ENCODE results near the gene ORM1. TPM values are rescaled to one million over a fixed set of nuclear protein-coding genes. Genes with fewer than 3 reads are reported as not detected.

Gene ORM1
- total RNA-seq, 1 experiment from 2014 or later: not detected

DNA sequence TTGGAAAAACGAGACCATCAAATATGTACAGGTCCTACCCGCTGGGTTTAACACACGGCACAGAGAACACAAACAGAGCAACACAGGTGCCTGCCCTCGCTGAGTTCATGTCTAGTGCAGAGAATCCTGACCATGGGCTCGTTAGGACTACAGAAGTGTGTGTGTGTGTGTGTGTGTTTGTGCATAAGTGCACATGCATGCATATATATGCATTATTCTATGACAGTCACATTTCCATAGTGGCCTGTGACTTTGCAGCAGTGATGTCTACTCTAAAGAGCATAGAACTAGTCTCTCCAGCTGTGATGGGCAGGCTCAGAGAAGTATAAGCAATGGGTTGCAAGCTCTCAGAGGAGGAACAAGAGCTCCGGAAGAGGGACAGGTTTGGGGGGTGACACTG, 34.5 kb downstream of the ORM1 start:
- BruUV-seq (replicated peaks): no TSS peak
- TF ChIP-seq, protein P1, sequence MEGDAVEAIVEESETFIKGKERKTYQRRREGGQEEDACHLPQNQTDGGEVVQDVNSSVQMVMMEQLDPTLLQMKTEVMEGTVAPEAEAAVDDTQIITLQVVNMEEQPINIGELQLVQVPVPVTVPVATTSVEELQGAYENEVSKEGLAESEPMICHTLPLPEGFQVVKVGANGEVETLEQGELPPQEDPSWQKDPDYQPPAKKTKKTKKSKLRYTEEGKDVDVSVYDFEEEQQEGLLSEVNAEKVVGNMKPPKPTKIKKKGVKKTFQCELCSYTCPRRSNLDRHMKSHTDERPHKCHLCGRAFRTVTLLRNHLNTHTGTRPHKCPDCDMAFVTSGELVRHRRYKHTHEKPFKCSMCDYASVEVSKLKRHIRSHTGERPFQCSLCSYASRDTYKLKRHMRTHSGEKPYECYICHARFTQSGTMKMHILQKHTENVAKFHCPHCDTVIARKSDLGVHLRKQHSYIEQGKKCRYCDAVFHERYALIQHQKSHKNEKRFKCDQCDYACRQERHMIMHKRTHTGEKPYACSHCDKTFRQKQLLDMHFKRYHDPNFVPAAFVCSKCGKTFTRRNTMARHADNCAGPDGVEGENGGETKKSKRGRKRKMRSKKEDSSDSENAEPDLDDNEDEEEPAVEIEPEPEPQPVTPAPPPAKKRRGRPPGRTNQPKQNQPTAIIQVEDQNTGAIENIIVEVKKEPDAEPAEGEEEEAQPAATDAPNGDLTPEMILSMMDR (IDR thresholded peaks at IDR 0.05; ENCODE audit: unreplicated experiment): no peak

DNA sequence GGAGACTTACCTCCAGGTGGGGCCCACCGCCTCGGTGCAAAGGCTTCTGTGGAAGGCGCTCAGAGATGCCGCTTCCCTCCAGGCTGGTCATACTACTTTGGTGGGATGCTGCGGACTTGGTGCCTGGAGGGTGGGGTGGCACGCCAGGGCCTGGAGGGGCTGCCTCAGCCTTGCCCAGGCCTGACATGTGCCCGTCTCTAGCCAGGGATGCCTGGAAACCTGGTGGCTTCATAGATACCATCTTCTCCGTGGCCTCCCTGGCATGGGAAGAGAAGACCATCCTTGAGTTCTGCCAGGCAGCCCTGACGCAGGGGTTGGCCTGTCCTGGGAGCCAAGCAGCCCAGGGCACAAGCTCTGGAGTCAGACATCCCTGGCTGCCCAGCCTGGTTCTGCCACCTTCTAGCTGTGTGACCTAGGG, 35.0 kb downstream of the ORM1 start:
- Mint-ChIP-seq H3K4me3 (ENCODE audit: unreplicated experiment) (no peak overlapping the region), H3K4me1 (ENCODE audit: insufficient read depth, unreplicated experiment) (no peaks in the 10 kb centered on the region), H3K9me3 (ENCODE audit: unreplicated experiment) (no peaks in the 10 kb centered on the region), H3K27ac (ENCODE audit: low read depth, unreplicated experiment) (no peak overlapping the region), H3K36me3 (ENCODE audit: insufficient read depth, unreplicated experiment) (peaks cover 36% of the 10 kb centered on the region), H3K27me3 (ENCODE audit: insufficient read depth, unreplicated experiment) (no peaks in the 10 kb centered on the region)
- TF ChIP-seq, protein P1 (IDR thresholded peaks at IDR 0.05; ENCODE audit: unreplicated experiment): no peak
- ChIA-PET POLR2A (no interaction called here), CTCF (no interaction called here)
- intact Hi-C loops (cut with micrococcal nuclease): no loop called here
- no peak for DNase-seq (ENCODE audit: unreplicated experiment)
- no TSS peak for BruUV-seq (replicated peaks)

More for the DNA sequence above, 34.5 kb downstream of the ORM1 start:
- Mint-ChIP-seq H3K9me3 (ENCODE audit: unreplicated experiment) (no peaks in the 10 kb centered on the region), H3K27ac (ENCODE audit: low read depth, unreplicated experiment) (no peak overlapping the region), H3K4me3 (ENCODE audit: unreplicated experiment) (no peak overlapping the region), H3K4me1 (ENCODE audit: insufficient read depth, unreplicated experiment) (no peaks in the 10 kb centered on the region), H3K36me3 (ENCODE audit: insufficient read depth, unreplicated experiment) (peaks cover 36% of the 10 kb centered on the region), H3K27me3 (ENCODE audit: insufficient read depth, unreplicated experiment) (no peaks in the 10 kb centered on the region)
- POLR2A ChIA-PET: no interaction called here
- intact Hi-C loops (cut with micrococcal nuclease): no loop called here
- CTCF ChIA-PET: interaction anchor here (0.7 kb wide), 1 partner anchor 266 kb away, joined by 4 read pairs; no protein-coding TSS in a partner anchor
- DNase-seq (ENCODE audit: unreplicated experiment): no peak

DNA sequence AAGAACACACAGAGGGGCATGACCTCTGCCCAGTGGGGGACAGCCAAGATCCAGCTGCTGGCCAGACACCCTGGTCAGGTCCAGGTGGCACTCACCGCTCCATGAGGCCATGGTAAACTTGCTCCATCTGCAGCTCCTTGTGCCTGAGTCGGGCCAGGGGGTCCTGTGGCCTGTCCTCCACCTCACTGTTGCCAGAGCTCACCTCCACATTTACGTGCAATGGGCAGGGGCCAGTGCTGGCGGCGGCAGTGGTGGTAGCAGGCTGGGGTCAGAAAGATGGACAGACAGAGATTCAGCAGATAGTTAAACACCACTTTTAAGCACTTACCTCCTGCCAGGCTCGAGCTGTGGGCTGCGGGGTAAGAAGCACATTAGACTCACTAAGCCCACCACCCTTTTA, 36.9 kb downstream of the ORM1 start:
- intact Hi-C loops (cut with micrococcal nuclease): no loop called here
- peaks cover 14% of the 10 kb centered on the region for H3K4me1 Mint-ChIP-seq (ENCODE audit: insufficient read depth, unreplicated experiment)
- POLR2A ChIA-PET: no interaction called here
- no TSS peak for BruUV-seq (replicated peaks)
- CTCF ChIA-PET: no interaction called here
- no peaks in the 10 kb centered on the region for H3K9me3 Mint-ChIP-seq (ENCODE audit: unreplicated experiment)
- no peak for DNase-seq (ENCODE audit: unreplicated experiment)
- H3K27ac Mint-ChIP-seq (ENCODE audit: low read depth, unreplicated experiment): no peak overlapping the region
- no peak overlapping the region for H3K4me3 Mint-ChIP-seq (ENCODE audit: unreplicated experiment)
- H3K27me3 Mint-ChIP-seq (ENCODE audit: insufficient read depth, unreplicated experiment): no peaks in the 10 kb centered on the region
- TF ChIP-seq, protein P1 (IDR thresholded peaks at IDR 0.05; ENCODE audit: unreplicated experiment): no peak
- peaks cover 36% of the 10 kb centered on the region for H3K36me3 Mint-ChIP-seq (ENCODE audit: insufficient read depth, unreplicated experiment)

DNA sequence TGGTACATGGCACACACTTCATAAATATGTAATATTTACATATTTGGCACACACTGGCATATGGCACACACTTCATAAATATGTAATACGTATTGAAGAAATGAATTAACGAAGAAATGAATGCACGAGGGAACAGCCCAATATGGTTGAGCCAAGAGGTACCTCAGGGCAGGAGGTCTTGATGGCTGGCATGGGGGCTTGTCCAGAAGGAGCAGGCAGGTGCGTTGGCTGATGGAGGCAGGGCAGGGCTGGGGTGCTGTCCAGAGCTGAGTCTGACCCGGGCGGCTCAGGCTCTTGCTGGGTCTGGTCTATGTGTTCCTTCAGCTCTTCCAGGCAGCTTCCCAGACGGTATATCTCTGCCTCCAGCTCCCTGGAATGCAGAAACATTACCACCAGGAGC, 38.6 kb downstream of the ORM1 start:
- no peak overlapping the region for H3K4me3 Mint-ChIP-seq (ENCODE audit: unreplicated experiment)
- H3K9me3 Mint-ChIP-seq (ENCODE audit: unreplicated experiment): no peaks in the 10 kb centered on the region
- peaks cover 33% of the 10 kb centered on the region for H3K36me3 Mint-ChIP-seq (ENCODE audit: insufficient read depth, unreplicated experiment)
- BruUV-seq (replicated peaks): no TSS peak
- H3K27ac Mint-ChIP-seq (ENCODE audit: low read depth, unreplicated experiment): no peak overlapping the region
- H3K27me3 Mint-ChIP-seq (ENCODE audit: insufficient read depth, unreplicated experiment): no peaks in the 10 kb centered on the region
- intact Hi-C loops (cut with micrococcal nuclease): no loop called here
- DNase-seq (ENCODE audit: unreplicated experiment): no peak
- ChIA-PET POLR2A (no interaction called here), CTCF (interaction anchor here (0.8 to 1.6 kb wide), 3 partner anchors 9 to 292 kb away, joined by 3 to 5 read pairs (median 3); no protein-coding TSS in a partner anchor)
- TF ChIP-seq, protein P1 (IDR thresholded peaks at IDR 0.05; ENCODE audit: unreplicated experiment): no peak
- H3K4me1 Mint-ChIP-seq (ENCODE audit: insufficient read depth, unreplicated experiment): peaks cover 21% of the 10 kb centered on the region
